ENCODE measurements around the gene SYT8.

GRCh38 chr11:1803246-1803645, 31.5 kb upstream of the SYT8 start:
- no peak for TF ChIP-seq CTCF (IDR thresholded peaks at IDR 0.05 in 4 of 5, conservative IDR thresholded peaks at IDR 0.05 in 1 of 5)
- no peak for TF ChIP-seq POLR2A (IDR thresholded peaks at IDR 0.05)

Measured in gastrocnemius medialis (tissue), 4 donors.